GM21390 (cell line): ENCODE measurements around the gene HMX1.

Experiments used
- ATAC-seq: cut with Tn5 transposase; IDR thresholded peaks from one replicate; pipeline ENCODE4 v1.9.1; 2021; ENCODE audit not compliant: unreplicated experiment

The HMX1 gene

GRCh38 chr4:8871417-8872401 is at the start of gene HMX1:
Gene HMX1, minus strand, starts transcription at chr4:8871839. Its CDS starts 225 bp downstream, at chr4:8871614.
- no peak for ATAC-seq

- ATAC-seq: no peak
Measured at GRCh38 chr4:8920969-8921368, 49.3 kb upstream of the HMX1 start.

GRCh38 chr4:8920289-8920965 is 48.8 kb upstream of the HMX1 start:
- ATAC-seq: no peak

GRCh38 chr4:8919651-8920288 is 48.1 kb upstream of the HMX1 start:
- ATAC-seq: no peak

GRCh38 chr4:8917868-8918783 is 46.5 kb upstream of the HMX1 start:
- peak; percentile 80 for ATAC-seq

- no peak for ATAC-seq
Measured at GRCh38 chr4:8917321-8917811, 45.7 kb upstream of the HMX1 start.

GRCh38 chr4:8916906-8917305 is 45.3 kb upstream of the HMX1 start:
- no peak for ATAC-seq

- ATAC-seq: no peak
Measured at GRCh38 chr4:8916351-8916885, 44.8 kb upstream of the HMX1 start.

- ATAC-seq: no peak
Measured at GRCh38 chr4:8915201-8916200, 43.9 kb upstream of the HMX1 start.

GRCh38 chr4:8914461-8915171 is 43.0 kb upstream of the HMX1 start:
- ATAC-seq: no peak

GRCh38 chr4:8913858-8914460 is 42.3 kb upstream of the HMX1 start:
- no peak for ATAC-seq

GRCh38 chr4:8913121-8913857 is 41.6 kb upstream of the HMX1 start:
- no peak for ATAC-seq

- ATAC-seq: no peak
Measured at GRCh38 chr4:8912506-8912905, 40.9 kb upstream of the HMX1 start.

- ATAC-seq: no peak
Measured at GRCh38 chr4:8912089-8912455, 40.4 kb upstream of the HMX1 start.

GRCh38 chr4:8911316-8912088 is 39.9 kb upstream of the HMX1 start:
- ATAC-seq: no peak

GRCh38 chr4:8910822-8911315 is 39.2 kb upstream of the HMX1 start:
- no peak for ATAC-seq
